Stimulated activated CD4-positive, alpha-beta T cell treated with anti-CD3 and anti-CD28 coated beads, Interleukin-4, amount 100 ng/mL, for 4 hours (primary cell): Measurements from ENCODE around the gene COA6.

ENCODE experiments used
- DNase-seq, 2 experiments: peaks; one replicate each; pipeline ENCODE4 v3.0.0-alpha.2; 2020

COA6 gene

GRCh38 chr1:234373064-234373958, at the start of gene COA6:
Gene COA6, plus strand, starts transcription at chr1:234373456. Its CDS starts 11 bp downstream, at chr1:234373467.
- peak; percentile 86 to 90 for DNase-seq

- DNase-seq = no peak
Measured at GRCh38 chr1:234324821-234325220, 48.4 kb upstream of the COA6 start.

- no peak for DNase-seq
Measured at GRCh38 chr1:234325878-234326496, 47.3 kb upstream of the COA6 start.

GRCh38 chr1:234326497-234327366, 46.5 kb upstream of the COA6 start:
- DNase-seq = peak; percentile 56 to 66

GRCh38 chr1:234327577-234328164, 45.6 kb upstream of the COA6 start:
- DNase-seq = no peak

- no peak for DNase-seq
Measured at GRCh38 chr1:234330843-234331215, 42.4 kb upstream of the COA6 start.

- DNase-seq = no peak
Measured at GRCh38 chr1:234331507-234331906, 41.7 kb upstream of the COA6 start.

GRCh38 chr1:234336359-234336758, 36.9 kb upstream of the COA6 start:
- no peak for DNase-seq

GRCh38 chr1:234337233-234337632, 36.0 kb upstream of the COA6 start:
- DNase-seq = no peak

- no peak for DNase-seq
Measured at GRCh38 chr1:234340528-234340927, 32.7 kb upstream of the COA6 start.

GRCh38 chr1:234342774-234343173, 30.5 kb upstream of the COA6 start:
- DNase-seq = no peak

GRCh38 chr1:234345237-234345636, 28.0 kb upstream of the COA6 start:
- DNase-seq = no peak

- no peak for DNase-seq
Measured at GRCh38 chr1:234348964-234349363, 24.3 kb upstream of the COA6 start.

- DNase-seq = no peak
Measured at GRCh38 chr1:234355782-234356510, 17.3 kb upstream of the COA6 start.

- DNase-seq = peak; percentile 27 to 55
Measured at GRCh38 chr1:234356615-234357269, 16.5 kb upstream of the COA6 start.

GRCh38 chr1:234357831-234358230, 15.4 kb upstream of the COA6 start:
- no peak for DNase-seq

GRCh38 chr1:234361102-234361603, 12.1 kb upstream of the COA6 start:
- DNase-seq = no peak

- DNase-seq = no peak
Measured at GRCh38 chr1:234362558-234362957, 10.7 kb upstream of the COA6 start.

- peak in 1 of 2 experiments; percentile 50 for DNase-seq
Measured at GRCh38 chr1:234368320-234369032, 4.8 kb upstream of the COA6 start.

- no peak for DNase-seq
Measured at GRCh38 chr1:234369033-234369430, 4.2 kb upstream of the COA6 start.

- no peak for DNase-seq
Measured at GRCh38 chr1:234369784-234370183, 3.5 kb upstream of the COA6 start.
